NB4 (cell line): ENCODE measurements around the gene SHFL.
A peak's percentile ranks its signal among the peaks of the same experiment; 100 is the strongest.

Experiments used
- DNase-seq: peaks from one replicate; pipeline ENCODE4 v3.0.0; 2010; ENCODE audit warnings: low read depth
- H3K4me3 ChIP-seq: one replicate; pipeline ENCODE4 v1.5.1; 2011; ENCODE audit warnings: mild to moderate bottlenecking, low read depth, low read length, moderate library complexity
- CTCF ChIP-seq: IDR thresholded peaks from one replicate; pipeline ENCODE4 v1.5.1; 2012; ENCODE audit warnings: low read depth, low read length
- MAX ChIP-seq: IDR thresholded peaks from 2 replicates; pipeline ENCODE4 v1.6.1; 2011; ENCODE audit warnings: low read depth, low read length
- MYC ChIP-seq: IDR thresholded peaks from 2 replicates; pipeline ENCODE4 v1.6.1; 2011; ENCODE audit warnings: low read depth, low read length
- POLR2A ChIP-seq: IDR thresholded peaks from 2 replicates; pipeline ENCODE4 v1.6.1; 2011; ENCODE audit warnings: mild to moderate bottlenecking; ENCODE audit not compliant: insufficient read length; ENCODE audit errors: extremely low read depth

The SHFL gene

GRCh38 chr19:10126213-10126639 lies 40.1 kb downstream of the SHFL start:
- H3K4me3 ChIP-seq, result no peak overlapping the region
- peak; percentile 70 for DNase-seq
- TF ChIP-seq CTCF (no peak), MAX (no peak), MYC (no peak), POLR2A (no peak)

DNA sequence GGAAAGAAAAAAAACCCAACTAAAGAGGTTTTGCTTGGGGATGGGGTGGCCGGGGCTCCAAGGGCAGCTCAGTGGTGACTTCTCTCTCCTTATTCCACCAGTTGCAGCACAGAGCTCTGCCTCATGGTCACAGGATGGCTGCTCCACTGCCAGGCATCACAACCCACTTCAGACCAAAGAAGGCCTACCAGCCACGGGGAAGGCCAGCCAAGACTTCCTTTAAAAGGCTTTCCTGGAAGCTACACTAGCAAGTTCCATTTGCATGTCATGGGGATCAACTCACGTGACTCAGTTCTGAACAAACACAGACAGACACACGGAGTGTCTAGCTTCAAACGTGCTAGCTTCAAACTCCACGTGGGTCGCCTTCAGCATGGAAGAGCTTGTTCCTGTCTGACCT lies 46.8 kb downstream of the SHFL start:
- no peak for DNase-seq
- TF ChIP-seq MYC (no peak), POLR2A (no peak), MAX (no peak), CTCF (no peak)
- H3K4me3 ChIP-seq, result no peak overlapping the region

- DNase-seq, result no peak
- no peak overlapping the region for H3K4me3 ChIP-seq
- TF ChIP-seq POLR2A (no peak), MAX (no peak), MYC (no peak), CTCF (no peak)
These were observed 47.5 kb downstream of the SHFL start for GRCh38 chr19:10133596-10133995.

DNA sequence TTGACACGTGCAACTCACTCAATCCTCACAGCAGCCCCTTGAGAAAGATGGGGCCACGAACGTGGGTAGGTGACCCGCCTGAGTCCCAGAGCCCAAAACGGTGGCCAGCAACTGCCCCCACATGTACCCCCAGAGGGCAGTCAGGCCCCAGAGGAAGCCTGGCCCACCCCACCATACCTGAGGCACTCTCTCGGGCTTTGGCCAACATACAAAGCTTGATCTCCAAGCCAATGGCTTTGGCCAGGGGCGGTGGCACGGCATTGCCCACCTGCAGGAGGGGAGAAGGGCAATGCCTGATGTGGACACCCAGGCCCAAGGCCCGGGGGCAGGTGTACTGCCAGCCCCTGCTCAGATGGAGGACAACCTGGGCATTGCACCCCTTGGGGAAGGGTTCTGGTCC lies 47.9 kb downstream of the SHFL start:
- TF ChIP-seq POLR2A (no peak), MAX (no peak), CTCF (no peak), MYC (no peak)
- H3K4me3 ChIP-seq, result no peak overlapping the region
- DNase-seq, result no peak

DNA sequence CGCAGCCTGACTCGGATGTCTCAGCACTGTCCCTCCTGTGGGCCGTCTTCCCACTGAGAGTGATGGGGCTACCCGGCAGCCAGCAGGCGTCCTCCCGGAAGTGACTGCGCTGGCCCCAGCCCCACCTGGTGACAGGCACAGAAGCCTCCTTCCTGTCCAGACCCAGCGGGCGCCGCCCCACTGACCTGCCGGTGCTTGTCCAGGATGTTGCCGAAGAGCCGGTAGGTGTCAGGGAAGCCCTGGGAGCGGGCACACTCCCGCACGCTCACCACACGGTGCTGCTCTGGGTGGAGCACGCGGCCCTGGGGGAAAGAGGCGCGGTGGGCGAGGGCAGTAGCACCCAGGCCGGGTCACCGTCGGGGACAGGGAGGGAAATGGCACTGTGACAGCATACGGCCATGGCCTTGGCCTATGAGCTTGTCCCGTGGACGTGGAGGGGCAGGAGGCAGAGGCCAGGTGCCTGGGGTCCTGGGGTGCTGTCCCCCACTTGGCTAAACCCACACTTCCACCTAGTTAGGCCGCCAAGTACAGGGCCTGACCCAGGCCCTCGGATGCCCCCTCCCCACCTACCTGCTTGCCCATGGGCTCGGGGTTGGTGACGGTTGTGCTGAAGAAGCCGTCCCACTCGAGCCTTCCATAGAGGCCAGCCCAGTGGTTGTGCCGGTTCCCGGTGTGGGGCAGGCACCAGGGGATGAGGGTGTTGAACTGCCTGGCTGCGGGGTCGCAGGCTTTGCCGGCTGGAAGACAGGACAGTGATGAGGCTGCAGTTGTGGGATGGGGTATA lies 49.6 kb downstream of the SHFL start:
- TF ChIP-seq MYC (no peak), POLR2A (no peak), MAX (no peak), CTCF (no peak)
- H3K4me3 ChIP-seq, result no peak overlapping the region

More for the DNA sequence above, 49.6 kb downstream of the SHFL start:
- DNase-seq, result no peak
